ENCODE data around the gene ABCD4.

Gene ABCD4

DNA sequence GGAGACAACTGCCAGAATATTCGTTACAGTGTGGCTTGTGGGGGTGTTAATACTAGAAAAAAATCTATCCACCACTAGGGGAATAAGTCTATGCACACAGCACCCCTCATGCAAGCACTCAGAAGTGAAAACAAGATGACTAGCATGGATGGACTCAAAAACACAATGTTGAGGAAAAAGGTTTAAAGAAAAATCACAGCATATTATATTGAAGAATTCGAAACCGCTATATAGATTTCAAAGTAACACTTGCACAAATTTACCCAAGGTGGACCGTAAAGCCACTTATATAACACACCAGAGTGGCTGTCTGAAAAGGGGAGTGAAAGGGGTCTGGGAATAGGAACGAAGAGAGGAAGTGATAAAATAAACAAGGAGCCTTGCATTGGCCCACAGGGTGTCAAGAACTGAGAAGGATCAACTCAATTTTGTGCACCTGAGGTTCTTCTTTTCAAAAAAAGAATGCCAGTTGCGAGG lies 544 bp downstream of the ABCD4 start:
- Histone ChIP-seq H2AFZ (ENCODE audit: low read depth, low read length, severe bottlenecking) (peak overlapping the region; percentile 98), H3F3A (ENCODE audit: insufficient read depth) (peaks cover 6% of the 10 kb centered on the region; the same call in 1 of the 2 replicates), H3K27ac (ENCODE audit: low read depth, low read length) (peak overlapping the region; percentile 54), H3K9me3 (ENCODE audit: insufficient read depth, low read length) (no peaks in the 10 kb centered on the region), H4K20me1 (ENCODE audit: low read depth, low read length) (no peaks in the 10 kb centered on the region), H3K36me3 (ENCODE audit: low read length) (no peaks in the 10 kb centered on the region), H3K9ac (ENCODE audit: low read length) (peak overlapping the region; percentile 74), H3K4me2 (ENCODE audit: low read depth, low read length, poor library complexity, severe bottlenecking) (peak overlapping the region; percentile 77), H3K27me3 (ENCODE audit: low read length) (no peaks in the 10 kb centered on the region), H3K9me2 (replicated peaks; ENCODE audit: insufficient read depth, low read length) (no peaks in the 10 kb centered on the region), H3K4me3 (ENCODE audit: insufficient read depth, low read length, poor library complexity, severe bottlenecking) (peak overlapping the region; percentile 76), H3K79me2 (ENCODE audit: insufficient read depth, low read length) (peaks cover 18% of the 10 kb centered on the region)
- TF ChIP-seq EZH2phosphoT487 (conservative IDR thresholded peaks at IDR 0.05; ENCODE audit: low read length), result no peak
- TF ChIP-seq, protein P1, sequence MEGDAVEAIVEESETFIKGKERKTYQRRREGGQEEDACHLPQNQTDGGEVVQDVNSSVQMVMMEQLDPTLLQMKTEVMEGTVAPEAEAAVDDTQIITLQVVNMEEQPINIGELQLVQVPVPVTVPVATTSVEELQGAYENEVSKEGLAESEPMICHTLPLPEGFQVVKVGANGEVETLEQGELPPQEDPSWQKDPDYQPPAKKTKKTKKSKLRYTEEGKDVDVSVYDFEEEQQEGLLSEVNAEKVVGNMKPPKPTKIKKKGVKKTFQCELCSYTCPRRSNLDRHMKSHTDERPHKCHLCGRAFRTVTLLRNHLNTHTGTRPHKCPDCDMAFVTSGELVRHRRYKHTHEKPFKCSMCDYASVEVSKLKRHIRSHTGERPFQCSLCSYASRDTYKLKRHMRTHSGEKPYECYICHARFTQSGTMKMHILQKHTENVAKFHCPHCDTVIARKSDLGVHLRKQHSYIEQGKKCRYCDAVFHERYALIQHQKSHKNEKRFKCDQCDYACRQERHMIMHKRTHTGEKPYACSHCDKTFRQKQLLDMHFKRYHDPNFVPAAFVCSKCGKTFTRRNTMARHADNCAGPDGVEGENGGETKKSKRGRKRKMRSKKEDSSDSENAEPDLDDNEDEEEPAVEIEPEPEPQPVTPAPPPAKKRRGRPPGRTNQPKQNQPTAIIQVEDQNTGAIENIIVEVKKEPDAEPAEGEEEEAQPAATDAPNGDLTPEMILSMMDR (IDR thresholded peaks at IDR 0.05; ENCODE audit: insufficient read depth, low read length, poor library complexity, severe bottlenecking), result peak; percentile 38

DNA sequence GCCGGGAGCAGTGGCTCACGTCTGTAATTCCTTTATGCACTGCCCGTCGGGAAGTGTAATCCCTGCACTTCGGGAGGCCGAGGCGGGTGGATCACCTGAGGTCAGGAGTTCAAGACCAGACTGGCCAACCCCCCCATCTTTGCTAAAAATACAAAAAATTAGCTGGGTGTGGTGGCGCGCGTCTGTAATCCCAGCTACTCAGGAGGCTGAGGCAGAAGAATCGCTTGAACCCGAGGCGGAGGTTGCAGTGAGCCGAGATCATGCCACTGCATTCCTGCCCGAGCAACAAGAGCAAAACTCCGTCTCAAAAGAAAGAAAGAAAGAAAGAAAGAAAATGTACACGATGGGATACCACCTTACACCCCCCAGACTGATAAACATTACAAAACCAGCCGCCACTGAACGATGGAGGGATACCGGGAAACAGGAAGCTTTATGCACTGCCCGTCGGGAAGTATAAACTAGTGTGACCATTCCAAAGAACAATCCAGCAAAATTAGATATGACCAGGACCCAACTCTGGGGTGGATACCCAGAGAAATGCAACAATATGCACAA lies 1.1 kb downstream of the ABCD4 start:
- no peak for TF ChIP-seq EZH2phosphoT487 (conservative IDR thresholded peaks at IDR 0.05; ENCODE audit: low read length)
- TF ChIP-seq, protein P1 (IDR thresholded peaks at IDR 0.05; ENCODE audit: insufficient read depth, low read length, poor library complexity, severe bottlenecking), result no peak
- H3K9me2 ChIP-seq (replicated peaks; ENCODE audit: insufficient read depth, low read length), result no peaks in the 10 kb centered on the region
- no peaks in the 10 kb centered on the region for H3K9me3 ChIP-seq (ENCODE audit: insufficient read depth, low read length)
- H3K27ac ChIP-seq (ENCODE audit: low read depth, low read length), result peak overlapping the region; percentile 54
- H3K27me3 ChIP-seq (ENCODE audit: low read length), result no peaks in the 10 kb centered on the region
- no peaks in the 10 kb centered on the region for H3K36me3 ChIP-seq (ENCODE audit: low read length)
- H2AFZ ChIP-seq (ENCODE audit: low read depth, low read length, severe bottlenecking), result no peak overlapping the region
- peak overlapping the region; percentile 76 for H3K4me3 ChIP-seq (ENCODE audit: insufficient read depth, low read length, poor library complexity, severe bottlenecking)
- peak overlapping the region; percentile 77 for H3K4me2 ChIP-seq (ENCODE audit: low read depth, low read length, poor library complexity, severe bottlenecking)
- peaks cover 6% of the 10 kb centered on the region; the same call in 1 of the 2 replicates for H3F3A ChIP-seq (ENCODE audit: insufficient read depth)
- H3K79me2 ChIP-seq (ENCODE audit: insufficient read depth, low read length), result peaks cover 18% of the 10 kb centered on the region
- peak overlapping the region; percentile 74 for H3K9ac ChIP-seq (ENCODE audit: low read length)
- H4K20me1 ChIP-seq (ENCODE audit: low read depth, low read length), result no peaks in the 10 kb centered on the region

DNA sequence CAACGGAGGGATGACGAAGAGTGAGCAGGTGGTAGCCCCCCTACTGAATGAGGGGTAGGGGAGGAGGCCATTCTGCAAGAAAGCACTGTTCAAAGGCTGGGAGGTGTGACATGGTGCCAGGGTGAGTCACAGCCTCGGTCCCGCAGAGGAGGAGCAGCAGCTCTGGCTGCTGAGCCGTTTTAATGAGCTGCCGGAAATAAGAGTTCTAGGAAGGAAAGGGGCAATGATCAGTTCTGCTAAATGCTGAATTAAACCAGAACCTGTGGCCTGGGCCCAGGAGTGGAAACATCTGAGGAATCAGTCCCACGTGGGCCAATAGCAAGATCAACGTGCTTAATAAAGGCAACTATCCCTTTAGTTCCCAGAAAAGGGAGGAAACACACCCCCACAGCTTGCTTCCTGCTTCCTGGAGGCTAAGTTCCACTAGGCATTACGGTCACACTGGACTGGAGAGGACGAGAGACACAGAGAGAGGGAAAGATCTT lies 3.6 kb downstream of the ABCD4 start:
- Histone ChIP-seq H3K36me3 (ENCODE audit: low read length) (no peaks in the 10 kb centered on the region), H3K4me2 (ENCODE audit: low read depth, low read length, poor library complexity, severe bottlenecking) (no peak overlapping the region), H3K79me2 (ENCODE audit: insufficient read depth, low read length) (peaks cover 18% of the 10 kb centered on the region), H3K27ac (ENCODE audit: low read depth, low read length) (no peak overlapping the region), H3K9ac (ENCODE audit: low read length) (no peak overlapping the region), H2AFZ (ENCODE audit: low read depth, low read length, severe bottlenecking) (no peak overlapping the region), H3K9me3 (ENCODE audit: insufficient read depth, low read length) (no peaks in the 10 kb centered on the region), H3K4me3 (ENCODE audit: insufficient read depth, low read length, poor library complexity, severe bottlenecking) (no peak overlapping the region), H3F3A (ENCODE audit: insufficient read depth) (peaks cover 6% of the 10 kb centered on the region; the same call in 1 of the 2 replicates), H3K9me2 (replicated peaks; ENCODE audit: insufficient read depth, low read length) (no peaks in the 10 kb centered on the region), H3K27me3 (ENCODE audit: low read length) (no peaks in the 10 kb centered on the region), H4K20me1 (ENCODE audit: low read depth, low read length) (no peaks in the 10 kb centered on the region)
- no peak for TF ChIP-seq EZH2phosphoT487 (conservative IDR thresholded peaks at IDR 0.05; ENCODE audit: low read length)
- TF ChIP-seq, protein P1 (IDR thresholded peaks at IDR 0.05; ENCODE audit: insufficient read depth, low read length, poor library complexity, severe bottlenecking), result no peak
